Neural cell (in vitro differentiated cells): Measurements from ENCODE around the gene NCKIPSD.

Experiments
- EZH2 ChIP-seq: fragments of 200-600, 300-800 bp; shearing (Covaris generic), sonication (generic); IDR thresholded peaks from 2 replicates; pipeline ENCODE4 v1.6.1; 2014; ENCODE audit warnings: antibody characterized with exemption, low read length, borderline replicate concordance, mild to moderate bottlenecking; ENCODE audit not compliant: insufficient read depth, poor library complexity, severe bottlenecking
- TAF1 ChIP-seq: IDR thresholded peaks from 2 replicates; pipeline ENCODE4 v1.6.1; 2012; ENCODE audit warnings: low read depth
- TF ChIP-seq, protein P1 (sequence below): fragments of 450-650 bp; IDR thresholded peaks from 2 replicates; pipeline ENCODE4 v1.5.1; 2014; ENCODE audit warnings: antibody characterized with exemption, mild to moderate bottlenecking, moderate library complexity; ENCODE audit not compliant: poor library complexity, severe bottlenecking

DNA sequence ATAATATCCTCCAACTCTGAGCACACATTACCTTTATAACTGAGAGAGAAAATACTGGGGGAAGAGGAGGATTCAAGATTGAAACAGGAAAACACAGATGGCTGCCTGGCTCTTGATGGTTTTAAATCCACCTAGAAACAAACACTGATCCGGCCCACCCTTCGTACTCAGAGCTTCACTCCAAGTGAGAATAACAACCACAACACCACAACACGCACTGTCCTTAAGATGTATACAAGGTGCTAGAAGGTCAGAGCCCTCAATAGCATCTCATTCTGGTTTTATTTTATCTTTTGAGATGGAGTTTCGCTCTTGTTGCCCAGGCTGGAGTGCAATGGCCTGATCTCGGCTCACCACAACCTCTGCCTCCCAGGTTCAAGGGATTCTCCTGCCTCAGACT is 21.4 kb upstream of the NCKIPSD start:
- TF ChIP-seq, protein P1, sequence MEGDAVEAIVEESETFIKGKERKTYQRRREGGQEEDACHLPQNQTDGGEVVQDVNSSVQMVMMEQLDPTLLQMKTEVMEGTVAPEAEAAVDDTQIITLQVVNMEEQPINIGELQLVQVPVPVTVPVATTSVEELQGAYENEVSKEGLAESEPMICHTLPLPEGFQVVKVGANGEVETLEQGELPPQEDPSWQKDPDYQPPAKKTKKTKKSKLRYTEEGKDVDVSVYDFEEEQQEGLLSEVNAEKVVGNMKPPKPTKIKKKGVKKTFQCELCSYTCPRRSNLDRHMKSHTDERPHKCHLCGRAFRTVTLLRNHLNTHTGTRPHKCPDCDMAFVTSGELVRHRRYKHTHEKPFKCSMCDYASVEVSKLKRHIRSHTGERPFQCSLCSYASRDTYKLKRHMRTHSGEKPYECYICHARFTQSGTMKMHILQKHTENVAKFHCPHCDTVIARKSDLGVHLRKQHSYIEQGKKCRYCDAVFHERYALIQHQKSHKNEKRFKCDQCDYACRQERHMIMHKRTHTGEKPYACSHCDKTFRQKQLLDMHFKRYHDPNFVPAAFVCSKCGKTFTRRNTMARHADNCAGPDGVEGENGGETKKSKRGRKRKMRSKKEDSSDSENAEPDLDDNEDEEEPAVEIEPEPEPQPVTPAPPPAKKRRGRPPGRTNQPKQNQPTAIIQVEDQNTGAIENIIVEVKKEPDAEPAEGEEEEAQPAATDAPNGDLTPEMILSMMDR: no peak
- TF ChIP-seq EZH2: no peak
- no peak for TF ChIP-seq TAF1
